GM21576 (cell line): ENCODE measurements around the gene RPL41.
"Not testable (repeated sequence)": the region's sequence is repeated elsewhere in the genome, so short reads cannot be mapped to it uniquely, and the experiment has no call there.

Experiments
- ATAC-seq: cut with Tn5 transposase; IDR thresholded peaks from one replicate; pipeline ENCODE4 v1.9.1; 2021; ENCODE audit warnings: mild to moderate bottlenecking, moderate library complexity; ENCODE audit not compliant: unreplicated experiment

Gene RPL41

DNA sequence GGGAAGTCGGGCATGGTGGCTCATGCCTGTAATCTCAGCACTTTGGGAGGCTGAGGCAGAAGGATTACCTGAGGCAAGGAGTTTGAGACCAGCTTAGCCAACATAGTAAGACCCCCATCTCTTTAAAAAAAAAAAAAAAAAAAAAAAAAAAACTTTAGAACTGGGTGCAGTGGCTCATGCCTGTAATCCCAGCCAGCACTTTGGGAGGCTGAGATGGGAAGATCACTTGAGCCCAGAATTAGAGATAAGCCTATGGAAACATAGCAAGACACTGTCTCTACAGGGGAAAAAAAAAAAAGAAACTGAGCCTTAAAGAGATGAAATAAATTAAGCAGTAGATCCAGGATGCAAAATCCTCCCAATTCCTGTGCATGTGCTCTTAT, 13.8 kb upstream of the RPL41 start:
- no peak for ATAC-seq

DNA sequence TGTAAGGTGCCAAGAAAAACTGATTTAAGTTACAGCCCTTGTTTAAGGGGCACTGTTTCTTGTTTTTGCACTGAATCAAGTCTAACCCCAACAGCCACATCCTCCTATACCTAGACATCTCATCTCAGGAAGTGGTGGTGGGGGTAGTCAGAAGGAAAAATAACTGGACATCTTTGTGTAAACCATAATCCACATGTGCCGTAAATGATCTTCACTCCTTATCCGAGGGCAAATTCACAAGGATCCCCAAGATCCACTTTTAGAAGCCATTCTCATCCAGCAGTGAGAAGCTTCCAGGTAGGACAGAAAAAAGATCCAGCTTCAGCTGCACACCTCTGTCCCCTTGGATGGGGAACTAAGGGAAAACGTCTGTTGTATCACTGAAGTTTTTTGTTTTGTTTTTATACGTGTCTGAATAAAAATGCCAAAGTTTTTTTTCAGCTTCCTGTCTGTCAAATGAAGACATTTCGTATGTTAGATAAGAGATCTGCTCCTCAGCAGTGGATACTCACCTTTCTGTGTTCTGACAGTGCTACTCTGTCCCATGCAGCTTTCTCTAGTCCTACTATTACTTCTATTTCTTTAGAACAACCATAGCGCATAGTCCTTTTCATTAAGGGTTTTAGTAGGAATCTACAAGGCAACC, 13.2 kb upstream of the RPL41 start:
- ATAC-seq = no peak

- no peak for ATAC-seq
Measured at GRCh38 chr12:56103823-56104108, 12.7 kb upstream of the RPL41 start.

DNA sequence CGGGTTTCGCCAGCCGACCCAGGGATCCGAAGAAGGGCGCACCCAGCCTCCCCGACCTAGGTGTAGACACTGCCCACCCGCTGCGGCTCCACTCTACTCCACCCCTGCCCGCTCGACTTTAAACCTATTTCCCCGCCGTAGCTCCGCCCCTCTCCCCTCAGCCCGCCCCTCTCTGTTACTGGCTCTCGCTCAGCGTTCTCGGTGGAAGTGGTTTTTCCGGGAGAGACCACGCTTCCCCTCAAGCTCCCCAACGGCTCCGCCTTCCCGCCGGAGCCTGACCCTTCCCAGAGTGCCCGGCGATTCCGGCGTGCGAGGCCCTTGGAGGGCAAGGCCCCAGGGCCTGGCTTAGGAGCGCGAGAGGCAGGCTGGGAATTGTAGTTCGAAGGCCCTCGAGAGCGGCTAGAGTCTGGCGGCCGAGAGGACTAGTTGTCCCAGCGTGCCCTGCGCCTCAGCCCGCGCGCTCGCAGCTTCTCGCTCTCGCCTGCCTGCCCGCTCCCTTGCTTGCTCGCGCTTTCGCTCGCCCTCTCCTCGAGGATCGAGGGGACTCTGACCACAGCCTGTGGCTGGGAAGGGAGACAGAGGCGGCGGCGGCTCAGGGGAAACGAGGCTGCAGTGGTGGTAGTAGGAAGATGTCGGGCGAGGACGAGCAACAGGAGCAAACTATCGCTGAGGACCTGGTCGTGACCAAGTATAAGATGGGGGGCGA, 12.2 kb upstream of the RPL41 start, which contains the start of gene PA2G4:
Gene PA2G4, plus strand, starts transcription at position 451 of the 706 bp plus-strand sequence. Its CDS starts 179 bp downstream, at position 630.
- ATAC-seq = peak; percentile 94

DNA sequence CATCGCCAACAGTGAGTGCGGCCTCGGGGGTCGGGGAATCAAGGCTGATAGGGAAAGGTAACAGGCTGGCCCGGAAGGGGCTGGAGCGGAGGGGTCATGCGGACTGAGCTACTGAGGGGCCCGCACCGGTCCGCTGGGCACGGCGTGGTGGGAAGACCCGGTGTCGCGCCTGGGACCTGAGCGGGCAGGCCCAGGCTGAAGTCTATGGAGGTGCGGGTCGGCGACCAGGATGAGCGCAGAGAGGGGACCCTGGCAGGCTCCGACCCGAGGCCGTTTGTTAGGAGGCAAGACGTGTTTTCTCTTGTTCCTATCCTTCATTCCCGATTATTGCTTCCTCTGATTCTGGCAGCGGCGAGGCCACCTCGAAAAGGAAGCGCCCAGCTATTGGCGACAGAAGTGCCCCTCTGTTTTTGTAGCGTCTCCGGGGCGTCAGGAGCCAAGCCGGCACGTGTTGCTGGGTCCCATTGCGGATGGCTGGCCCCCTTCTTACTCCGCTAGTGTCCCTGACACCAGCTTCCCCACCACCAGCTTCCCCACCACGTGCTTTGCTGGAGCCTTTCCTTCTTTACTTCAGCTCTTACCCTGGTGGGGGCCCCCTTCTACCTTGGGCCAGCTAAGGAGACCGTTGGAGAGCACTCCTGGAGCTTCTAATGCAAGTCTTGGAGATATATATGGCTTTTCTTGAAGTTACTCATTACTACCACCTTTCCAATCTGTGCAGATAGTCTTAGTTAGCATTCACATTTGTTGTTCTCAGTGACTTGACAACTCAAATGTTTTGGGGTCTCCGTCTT, 11.4 kb upstream of the RPL41 start:
- peak; percentile 16 for ATAC-seq

GRCh38 chr12:56105609-56105902, 10.9 kb upstream of the RPL41 start:
- ATAC-seq = no peak

GRCh38 chr12:56107242-56107641, 9.2 kb upstream of the RPL41 start:
- ATAC-seq = no peak

DNA sequence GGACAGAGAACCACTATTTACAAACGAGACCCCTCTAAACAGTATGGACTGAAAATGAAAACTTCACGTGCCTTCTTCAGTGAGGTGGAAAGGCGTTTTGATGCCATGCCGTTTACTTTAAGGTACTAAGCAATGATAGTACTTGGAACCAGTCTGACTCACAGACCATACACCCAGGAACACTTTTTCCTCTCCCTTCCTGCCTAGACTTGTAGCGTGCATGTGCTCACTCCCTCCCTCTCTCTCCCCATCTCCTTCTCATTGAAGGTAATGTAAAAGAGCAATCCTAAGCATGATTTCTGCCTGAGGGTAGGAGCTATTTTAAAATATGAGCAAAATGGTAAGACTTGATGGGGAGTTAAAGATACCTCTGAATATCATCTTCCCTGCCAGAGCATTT, 5.9 kb upstream of the RPL41 start:
- no peak for ATAC-seq

DNA sequence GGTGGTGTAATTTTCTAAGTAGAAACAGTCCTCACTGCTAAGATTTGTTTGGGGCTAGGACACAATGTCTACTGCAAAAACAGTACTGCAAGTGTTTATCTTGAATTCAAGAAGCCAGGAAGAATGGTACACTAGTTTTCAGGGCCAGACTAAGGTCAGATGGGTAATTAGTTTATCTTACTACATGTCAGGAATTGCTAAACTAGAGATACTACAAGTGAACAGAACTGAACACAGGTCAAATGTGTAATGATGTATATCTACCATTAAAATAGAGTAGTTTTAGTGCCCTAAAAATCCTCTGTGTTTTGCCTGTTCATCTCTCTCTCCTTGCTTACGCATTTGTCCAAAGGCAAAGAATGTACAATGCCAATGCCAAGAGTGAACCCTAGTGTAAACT, 2.3 kb upstream of the RPL41 start:
- no peak for ATAC-seq

DNA sequence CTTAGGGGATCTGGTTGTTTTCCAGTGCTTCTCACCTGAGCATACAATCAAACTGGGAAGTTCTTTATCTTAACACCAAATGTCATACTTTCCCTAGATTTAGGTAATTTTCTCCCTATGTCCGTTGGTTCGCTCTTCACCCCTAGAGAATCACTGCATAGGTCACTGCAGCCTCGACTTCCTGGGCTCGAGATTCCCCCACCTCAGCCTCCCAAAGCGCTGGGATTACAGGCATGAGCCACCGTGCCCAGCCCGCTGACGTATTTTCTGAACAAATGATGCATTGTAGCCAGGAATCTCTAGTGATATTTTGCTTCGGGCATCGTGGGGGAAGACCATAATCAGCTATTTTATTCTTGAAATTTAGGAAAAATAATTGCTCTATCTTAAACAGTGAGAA, 1.1 kb upstream of the RPL41 start:
- ATAC-seq = no peak

DNA sequence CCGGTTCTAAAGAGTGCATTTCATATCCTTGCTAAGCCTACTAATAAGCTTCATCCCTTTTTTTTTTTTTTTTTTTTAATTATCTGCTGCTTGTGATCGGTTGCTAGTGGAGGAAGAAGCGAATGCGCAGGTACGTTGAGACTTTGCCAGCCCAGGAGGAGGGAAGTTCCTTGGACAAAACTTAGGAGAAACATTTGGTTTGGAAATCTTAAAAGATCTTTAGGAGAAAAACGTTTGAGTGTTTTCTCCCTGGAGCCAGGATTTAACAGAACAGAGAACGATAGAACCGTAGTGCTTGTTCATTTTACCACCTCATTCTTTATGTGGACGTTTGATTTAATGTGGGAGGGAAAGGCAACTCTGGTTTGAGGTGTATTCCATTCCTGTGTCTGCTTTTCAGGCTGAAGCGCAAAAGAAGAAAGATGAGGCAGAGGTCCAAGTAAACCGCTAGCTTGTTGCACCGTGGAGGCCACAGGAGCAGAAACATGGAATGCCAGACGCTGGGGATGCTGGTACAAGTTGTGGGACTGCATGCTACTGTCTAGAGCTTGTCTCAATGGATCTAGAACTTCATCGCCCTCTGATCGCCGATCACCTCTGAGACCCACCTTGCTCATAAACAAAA, 761 bp downstream of the RPL41 start:
- ATAC-seq = not testable (repeated sequence)

GRCh38 chr12:56117778-56118687, 1.6 kb downstream of the RPL41 start, which contains the start of gene ZC3H10:
ZC3H10 (plus strand) TSS chr12:56118266; CDS start chr12:56120563, 2,297 bp downstream.
- ATAC-seq = peak; percentile 74

DNA sequence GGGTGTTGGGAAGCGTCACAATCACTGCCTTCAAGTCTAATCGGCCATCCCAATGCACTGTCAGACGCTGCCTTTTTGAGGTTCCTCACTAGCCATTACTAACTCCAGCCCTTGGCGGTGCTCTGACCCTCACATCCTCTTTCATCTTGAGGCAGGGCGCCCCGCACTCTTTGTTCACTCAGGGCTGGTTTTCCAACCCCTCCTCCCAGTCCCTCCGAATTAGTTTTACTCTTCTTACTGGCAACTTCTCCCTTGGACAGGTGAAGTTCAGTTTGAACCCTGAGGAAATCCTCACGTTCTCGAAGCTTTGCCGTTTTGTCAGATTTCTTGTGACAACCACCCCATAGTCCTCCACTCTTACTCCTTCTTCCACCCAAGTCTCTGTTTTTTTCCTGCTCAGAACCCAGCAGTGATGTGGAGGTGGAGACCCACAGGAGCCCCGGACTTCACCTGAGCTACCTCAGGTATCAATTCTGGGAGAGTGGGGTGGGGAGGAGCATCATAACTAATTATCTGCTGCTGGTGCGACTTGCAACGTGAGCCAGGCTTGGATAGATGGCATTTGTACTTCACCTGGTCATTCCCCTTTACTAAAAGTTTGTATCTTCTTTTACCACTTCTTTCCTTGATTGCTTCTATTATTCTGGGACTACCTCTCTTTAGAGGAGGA, 2.4 kb downstream of the RPL41 start:
- no peak for ATAC-seq

DNA sequence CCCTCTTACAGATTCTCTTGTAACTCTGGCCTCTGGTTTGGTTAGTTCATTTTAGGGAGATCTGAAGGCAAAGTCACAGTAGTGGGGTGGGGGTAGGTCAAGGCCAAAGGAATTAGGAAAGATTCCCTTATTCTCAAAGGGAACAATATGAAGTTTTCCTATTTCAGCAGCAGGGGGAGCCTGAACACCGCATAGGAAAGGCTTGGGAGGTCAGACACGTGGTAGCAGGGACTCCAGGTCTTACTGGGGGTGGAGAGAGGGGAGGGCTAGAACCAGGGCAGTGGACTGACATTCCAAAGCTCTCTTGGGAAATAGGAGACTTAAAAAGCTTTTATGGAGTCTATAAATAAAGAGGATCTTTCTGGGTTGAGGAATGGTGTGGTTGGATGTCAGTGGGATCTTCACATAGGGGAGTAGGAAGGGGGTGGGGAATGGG, 2.9 kb downstream of the RPL41 start:
- ATAC-seq = no peak

DNA sequence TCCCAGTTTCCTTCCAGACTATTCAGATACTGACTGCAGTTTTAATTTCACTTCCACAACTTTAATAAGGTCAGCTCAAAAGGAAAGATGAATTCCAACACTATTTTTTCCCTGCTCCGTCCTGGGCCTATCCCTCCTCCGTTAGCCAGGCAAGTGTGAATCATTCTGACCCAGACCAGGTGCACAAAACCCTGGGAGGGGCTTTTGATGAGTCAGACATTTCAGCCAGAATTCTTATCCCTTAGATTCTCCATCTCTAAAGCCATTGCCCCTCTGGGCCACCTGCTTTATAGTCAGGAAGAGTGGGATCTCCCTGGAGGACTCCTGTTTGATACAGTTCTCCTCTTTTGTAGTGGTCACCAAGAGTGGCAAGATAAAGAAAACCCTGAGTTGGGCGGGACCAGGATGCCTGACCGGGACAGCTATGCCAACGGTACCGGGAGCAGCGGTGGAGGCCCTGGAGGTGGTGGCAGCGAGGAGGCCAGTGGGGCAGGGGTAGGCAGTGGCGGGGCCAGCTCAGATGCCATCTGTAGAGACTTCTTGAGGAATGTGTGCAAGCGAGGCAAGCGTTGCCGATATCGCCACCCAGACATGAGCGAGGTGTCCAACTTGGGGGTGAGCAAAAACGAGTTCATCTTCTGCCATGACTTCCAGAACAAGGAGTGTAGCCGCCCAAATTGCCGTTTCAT, 3.9 kb downstream of the RPL41 start:
- no peak for ATAC-seq

- no peak for ATAC-seq
Measured at GRCh38 chr12:56121204-56121870, 4.9 kb downstream of the RPL41 start.

GRCh38 chr12:56122637-56123036, 6.2 kb downstream of the RPL41 start:
- no peak for ATAC-seq

DNA sequence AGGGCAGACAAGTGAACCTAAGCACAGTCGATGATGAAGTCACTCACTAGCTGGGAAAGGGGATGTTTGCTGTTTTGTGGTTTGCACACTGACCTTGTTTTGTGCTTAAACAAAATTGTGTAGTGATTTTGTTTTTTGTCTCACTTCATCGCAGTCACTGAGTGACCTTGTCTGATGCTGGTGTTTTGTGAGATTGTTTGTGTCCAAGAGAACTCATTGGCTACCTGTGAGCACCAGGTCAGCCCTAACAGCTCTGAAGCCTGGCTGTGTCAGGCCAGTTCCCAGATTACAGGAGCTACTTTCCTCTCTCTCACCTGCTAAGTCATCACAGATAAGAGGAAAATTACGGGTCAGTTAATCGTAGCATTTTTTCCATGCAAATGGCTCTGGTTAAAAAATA, 7.7 kb downstream of the RPL41 start:
- ATAC-seq = no peak

GRCh38 chr12:56126732-56127239, 10.4 kb downstream of the RPL41 start:
- ATAC-seq = no peak
